ENCODE data around the gene CHRNE.
"Not testable (repeated sequence)": the region's sequence is repeated elsewhere in the genome, so short reads cannot be mapped to it uniquely, and the experiment has no call there.

CHRNE gene

DNA sequence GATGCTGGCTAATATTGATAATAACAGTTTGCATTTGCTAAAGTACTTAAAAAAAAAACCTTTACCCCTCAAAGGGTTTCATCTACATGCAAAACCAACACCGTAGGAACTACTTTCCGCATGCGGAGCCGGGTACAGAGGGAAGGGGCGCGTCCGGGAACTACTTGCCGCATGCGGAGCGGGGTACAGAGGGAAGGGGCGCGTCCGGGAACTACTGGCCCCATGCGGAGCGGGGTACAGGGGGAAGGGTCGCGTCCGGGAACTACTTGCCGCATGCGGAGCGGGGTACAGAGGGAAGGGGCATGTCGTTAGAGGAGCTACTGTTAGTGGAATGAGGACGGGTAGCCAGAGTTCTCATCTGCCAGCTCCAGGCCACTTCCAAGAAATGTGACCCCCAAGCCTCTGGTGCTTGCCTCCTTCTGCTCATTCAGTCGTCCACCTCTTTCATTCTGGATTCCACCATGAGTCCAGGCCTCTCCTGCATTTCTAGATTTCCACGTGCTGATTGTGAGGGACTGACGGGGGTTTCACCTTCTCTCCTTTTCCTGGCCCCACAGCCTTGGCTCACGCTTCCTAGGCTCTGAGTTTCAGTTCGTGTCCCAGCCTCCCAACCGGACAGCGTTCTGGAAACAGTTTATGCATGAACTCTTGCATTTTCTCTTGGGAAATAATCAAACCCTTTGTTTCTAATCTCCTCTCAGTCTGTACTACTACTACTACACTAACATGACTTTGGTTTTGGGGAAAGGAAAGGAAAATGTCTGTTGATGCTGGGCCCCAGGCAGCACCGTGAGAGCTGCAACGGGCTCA is 42.9 kb downstream of the CHRNE start:
- Histone ChIP-seq H4K20me1 (ENCODE audit: insufficient read depth, low read length, poor library complexity, severe bottlenecking) (peaks cover 6% of the 10 kb centered on the region), H3K9ac (ENCODE audit: low read depth, low read length, poor library complexity, severe bottlenecking) (no peak overlapping the region), H3K36me3 (ENCODE audit: insufficient read depth, low read length) (peaks cover 3% of the 10 kb centered on the region; the same call in 1 of the 2 replicates), H3F3A (ENCODE audit: low read depth) (no peaks in the 10 kb centered on the region), H3K27me3 (ENCODE audit: insufficient read depth, low read length, poor library complexity, severe bottlenecking) (no peaks in the 10 kb centered on the region), H3K79me2 (ENCODE audit: insufficient read depth, low read length) (no peaks in the 10 kb centered on the region), H3K4me3 (ENCODE audit: low read length, poor library complexity, severe bottlenecking) (no peak overlapping the region), H3K4me1 (ENCODE audit: insufficient read depth, low read length, poor library complexity, severe bottlenecking) (peaks cover 5% of the 10 kb centered on the region), H2AFZ (ENCODE audit: low read length) (no peak overlapping the region), H3K9me3 (ENCODE audit: insufficient read depth, low read depth, low read length) (no peaks in the 10 kb centered on the region), H3K4me2 (ENCODE audit: low read depth, low read length, poor library complexity, severe bottlenecking) (no peak overlapping the region), H3K9me2 (replicated peaks; ENCODE audit: low read depth, low read length) (no peaks in the 10 kb centered on the region)
- no peak for TF ChIP-seq EZH2phosphoT487 (IDR thresholded peaks at IDR 0.05; ENCODE audit: borderline replicate concordance)
- TF ChIP-seq, protein P1, sequence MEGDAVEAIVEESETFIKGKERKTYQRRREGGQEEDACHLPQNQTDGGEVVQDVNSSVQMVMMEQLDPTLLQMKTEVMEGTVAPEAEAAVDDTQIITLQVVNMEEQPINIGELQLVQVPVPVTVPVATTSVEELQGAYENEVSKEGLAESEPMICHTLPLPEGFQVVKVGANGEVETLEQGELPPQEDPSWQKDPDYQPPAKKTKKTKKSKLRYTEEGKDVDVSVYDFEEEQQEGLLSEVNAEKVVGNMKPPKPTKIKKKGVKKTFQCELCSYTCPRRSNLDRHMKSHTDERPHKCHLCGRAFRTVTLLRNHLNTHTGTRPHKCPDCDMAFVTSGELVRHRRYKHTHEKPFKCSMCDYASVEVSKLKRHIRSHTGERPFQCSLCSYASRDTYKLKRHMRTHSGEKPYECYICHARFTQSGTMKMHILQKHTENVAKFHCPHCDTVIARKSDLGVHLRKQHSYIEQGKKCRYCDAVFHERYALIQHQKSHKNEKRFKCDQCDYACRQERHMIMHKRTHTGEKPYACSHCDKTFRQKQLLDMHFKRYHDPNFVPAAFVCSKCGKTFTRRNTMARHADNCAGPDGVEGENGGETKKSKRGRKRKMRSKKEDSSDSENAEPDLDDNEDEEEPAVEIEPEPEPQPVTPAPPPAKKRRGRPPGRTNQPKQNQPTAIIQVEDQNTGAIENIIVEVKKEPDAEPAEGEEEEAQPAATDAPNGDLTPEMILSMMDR (conservative IDR thresholded peaks at IDR 0.05; ENCODE audit: low read length), result no peak

DNA sequence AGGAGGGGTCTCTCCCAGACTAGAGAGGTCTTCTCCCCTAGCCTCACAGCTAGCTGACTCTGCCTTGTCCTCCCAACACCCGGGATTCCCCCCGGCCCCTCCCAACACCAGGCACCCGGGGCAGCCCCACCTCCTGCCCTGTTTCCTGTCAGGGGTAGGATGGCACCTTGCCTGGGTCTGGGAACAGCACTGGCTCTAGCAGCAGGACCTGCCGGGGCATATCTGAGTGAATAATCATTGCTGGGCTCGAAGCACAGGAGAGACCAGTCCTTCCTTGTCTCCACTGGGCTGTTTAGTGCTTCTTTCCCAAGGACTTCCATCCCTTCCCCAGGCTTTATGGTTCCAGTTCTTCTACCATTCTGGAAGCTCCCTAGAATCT is 44.0 kb downstream of the CHRNE start:
- peaks cover 14% of the 10 kb centered on the region for H4K20me1 ChIP-seq (ENCODE audit: insufficient read depth, low read length, poor library complexity, severe bottlenecking)

DNA sequence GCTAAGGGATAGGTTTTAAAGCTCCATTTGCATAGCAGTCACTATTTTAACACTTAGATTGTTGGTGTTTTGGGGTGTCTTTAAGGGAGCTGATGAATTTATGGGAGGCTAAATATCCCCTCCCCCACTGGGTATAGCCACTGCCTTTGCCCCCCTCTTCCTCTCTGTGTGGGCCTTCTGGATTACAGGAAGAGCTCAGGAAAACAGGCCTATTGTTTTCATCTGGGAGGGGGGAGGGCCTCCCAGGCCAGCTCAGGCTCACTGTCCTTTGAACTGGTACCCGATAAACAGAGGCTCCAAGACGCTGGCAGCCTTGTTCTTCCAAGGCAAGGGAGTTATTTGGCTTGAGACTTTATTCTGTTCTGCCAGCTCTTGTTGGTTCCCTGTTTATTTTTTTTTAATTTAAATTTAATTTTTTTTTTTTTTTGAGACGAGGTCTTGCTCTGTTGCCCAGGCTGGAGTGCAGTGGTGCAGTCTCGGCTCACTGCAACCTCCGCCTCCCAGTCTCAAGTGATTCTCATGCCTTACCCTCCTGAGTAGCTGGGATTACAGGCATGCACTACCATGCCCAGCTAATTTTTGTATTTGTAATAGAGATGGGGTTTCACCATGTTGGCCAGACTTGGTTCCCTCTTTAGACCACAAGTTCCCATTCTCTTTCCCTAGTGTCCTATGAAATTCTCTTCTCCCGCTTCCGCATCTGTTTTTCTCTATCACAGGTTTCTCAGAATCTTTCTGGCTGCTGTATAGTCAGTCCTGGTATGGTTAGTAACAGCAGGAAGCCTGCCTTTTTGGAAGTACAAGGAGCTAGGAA is 44.6 kb downstream of the CHRNE start:
- Histone ChIP-seq H3K27me3 (ENCODE audit: insufficient read depth, low read length, poor library complexity, severe bottlenecking) (no peaks in the 10 kb centered on the region), H3K36me3 (ENCODE audit: insufficient read depth, low read length) (peaks cover 3% of the 10 kb centered on the region; the same call in 1 of the 2 replicates), H3K79me2 (ENCODE audit: insufficient read depth, low read length) (0 out of 2 replicates have a peak, but pooled peaks cover 3% of the 10 kb centered on the region), H3K4me3 (ENCODE audit: low read length, poor library complexity, severe bottlenecking) (no peak overlapping the region), H2AFZ (ENCODE audit: low read length) (no peak overlapping the region), H3K9me2 (replicated peaks; ENCODE audit: low read depth, low read length) (no peaks in the 10 kb centered on the region), H3K4me1 (ENCODE audit: insufficient read depth, low read length, poor library complexity, severe bottlenecking) (peaks cover 5% of the 10 kb centered on the region), H3F3A (ENCODE audit: low read depth) (no peaks in the 10 kb centered on the region), H3K9ac (ENCODE audit: low read depth, low read length, poor library complexity, severe bottlenecking) (no peak overlapping the region), H3K4me2 (ENCODE audit: low read depth, low read length, poor library complexity, severe bottlenecking) (no peak overlapping the region), H4K20me1 (ENCODE audit: insufficient read depth, low read length, poor library complexity, severe bottlenecking) (peaks cover 20% of the 10 kb centered on the region), H3K9me3 (ENCODE audit: insufficient read depth, low read depth, low read length) (no peaks in the 10 kb centered on the region)
- no peak for TF ChIP-seq EZH2phosphoT487 (IDR thresholded peaks at IDR 0.05; ENCODE audit: borderline replicate concordance)
- TF ChIP-seq, protein P1 (conservative IDR thresholded peaks at IDR 0.05; ENCODE audit: low read length), result no peak

More for the DNA sequence above, 44.0 kb downstream of the CHRNE start:
- Histone ChIP-seq H3K9me3 (ENCODE audit: insufficient read depth, low read depth, low read length) (no peaks in the 10 kb centered on the region), H3K4me1 (ENCODE audit: insufficient read depth, low read length, poor library complexity, severe bottlenecking) (peaks cover 5% of the 10 kb centered on the region), H3F3A (ENCODE audit: low read depth) (no peaks in the 10 kb centered on the region), H3K9ac (ENCODE audit: low read depth, low read length, poor library complexity, severe bottlenecking) (no peak overlapping the region), H2AFZ (ENCODE audit: low read length) (no peak overlapping the region), H3K79me2 (ENCODE audit: insufficient read depth, low read length) (0 out of 2 replicates have a peak, but pooled peaks cover 3% of the 10 kb centered on the region), H3K36me3 (ENCODE audit: insufficient read depth, low read length) (peaks cover 3% of the 10 kb centered on the region; the same call in 1 of the 2 replicates), H3K4me2 (ENCODE audit: low read depth, low read length, poor library complexity, severe bottlenecking) (no peak overlapping the region), H3K27me3 (ENCODE audit: insufficient read depth, low read length, poor library complexity, severe bottlenecking) (no peaks in the 10 kb centered on the region), H3K9me2 (replicated peaks; ENCODE audit: low read depth, low read length) (no peaks in the 10 kb centered on the region), H3K4me3 (ENCODE audit: low read length, poor library complexity, severe bottlenecking) (no peak overlapping the region)
- TF ChIP-seq, protein P1 (conservative IDR thresholded peaks at IDR 0.05; ENCODE audit: low read length), result no peak
- TF ChIP-seq EZH2phosphoT487 (IDR thresholded peaks at IDR 0.05; ENCODE audit: borderline replicate concordance), result no peak

DNA sequence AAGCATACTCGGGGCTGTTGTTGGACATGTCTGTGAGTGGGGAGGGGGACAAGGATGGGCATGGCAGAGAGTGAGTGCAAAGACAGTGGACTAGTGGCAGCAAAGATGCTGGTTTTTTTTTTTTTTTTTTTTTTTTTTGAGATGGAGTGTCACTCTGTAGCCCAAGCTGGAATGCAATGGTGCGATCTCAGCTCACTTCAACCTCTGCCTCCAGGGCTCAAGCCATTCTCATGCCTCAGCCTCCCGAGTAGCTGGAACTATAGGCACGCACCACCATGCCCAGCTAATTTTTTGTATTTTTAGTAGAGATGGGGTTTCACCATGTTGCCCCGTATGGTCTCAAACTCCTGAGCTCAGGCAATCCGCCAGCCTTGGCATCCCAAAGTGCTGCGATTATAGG is 45.6 kb downstream of the CHRNE start:
- not testable (repeated sequence) for H3K36me3 ChIP-seq (ENCODE audit: insufficient read depth, low read length); H3K9me2 ChIP-seq (replicated peaks; ENCODE audit: low read depth, low read length); H3K4me3 ChIP-seq (ENCODE audit: low read length, poor library complexity, severe bottlenecking); H3K4me1 ChIP-seq (ENCODE audit: insufficient read depth, low read length, poor library complexity, severe bottlenecking); H3K27me3 ChIP-seq (ENCODE audit: insufficient read depth, low read length, poor library complexity, severe bottlenecking); H3F3A ChIP-seq (ENCODE audit: low read depth); H3K9me3 ChIP-seq (ENCODE audit: insufficient read depth, low read depth, low read length); H2AFZ ChIP-seq (ENCODE audit: low read length); H3K79me2 ChIP-seq (ENCODE audit: insufficient read depth, low read length); H3K9ac ChIP-seq (ENCODE audit: low read depth, low read length, poor library complexity, severe bottlenecking); H3K4me2 ChIP-seq (ENCODE audit: low read depth, low read length, poor library complexity, severe bottlenecking)
- peaks cover 24% of the 10 kb centered on the region for H4K20me1 ChIP-seq (ENCODE audit: insufficient read depth, low read length, poor library complexity, severe bottlenecking)
